Cortex of kidney (tissue), 1 donor: ENCODE results near the gene EGLN3.

Experiments
- DNase-seq: peaks from one replicate; lab custom pipeline; 2025; lab: John Stamatoyannopoulos, UW

The EGLN3 gene

GRCh38 chr14:33962016-33962415 lies 11.1 kb upstream of the EGLN3 start:
- DNase-seq, result no peak

- no peak for DNase-seq
These were observed 8.8 kb upstream of the EGLN3 start for GRCh38 chr14:33959692-33960151.

GRCh38 chr14:33958605-33959226 lies 7.8 kb upstream of the EGLN3 start:
- DNase-seq, result no peak

- DNase-seq, result no peak
These were observed 7.1 kb upstream of the EGLN3 start for GRCh38 chr14:33957993-33958392.

- DNase-seq, result no peak
These were observed 6.4 kb upstream of the EGLN3 start for GRCh38 chr14:33957299-33957698.

- DNase-seq, result no peak
These were observed 5.8 kb upstream of the EGLN3 start for GRCh38 chr14:33956640-33957039.

GRCh38 chr14:33954016-33954598 lies 3.2 kb upstream of the EGLN3 start:
- DNase-seq, result no peak

- DNase-seq, result no peak
These were observed 1.7 kb upstream of the EGLN3 start for GRCh38 chr14:33952541-33952940.

- no peak for DNase-seq
These were observed 438 bp upstream of the EGLN3 start for GRCh38 chr14:33951183-33951840.

- DNase-seq, result no peak
These were observed 1.4 kb downstream of the EGLN3 start for GRCh38 chr14:33949411-33949893.

GRCh38 chr14:33948869-33949408 lies 1.9 kb downstream of the EGLN3 start:
- DNase-seq, result no peak

GRCh38 chr14:33948145-33948868 lies 2.6 kb downstream of the EGLN3 start:
- DNase-seq, result no peak

GRCh38 chr14:33946679-33947476 lies 4.0 kb downstream of the EGLN3 start:
- DNase-seq, result no peak

GRCh38 chr14:33945210-33946088 lies 5.4 kb downstream of the EGLN3 start:
- DNase-seq, result no peak

- no peak for DNase-seq
These were observed 7.6 kb downstream of the EGLN3 start for GRCh38 chr14:33943096-33943883.

- DNase-seq, result no peak
These were observed 9.2 kb downstream of the EGLN3 start for GRCh38 chr14:33941718-33942117.

GRCh38 chr14:33940561-33941011 lies 10.3 kb downstream of the EGLN3 start:
- no peak for DNase-seq

GRCh38 chr14:33938131-33938949 lies 12.5 kb downstream of the EGLN3 start:
- DNase-seq, result no peak

- DNase-seq, result no peak
These were observed 14.5 kb downstream of the EGLN3 start for GRCh38 chr14:33936391-33936790.
